Astrocyte (in vitro differentiated cells and primary cell): ENCODE results near the gene CCT8. TPM values are rescaled to one million over a fixed set of nuclear protein-coding genes. Genes with fewer than 3 reads are reported as not detected.

Source experiments
- DNase-seq: peaks from one replicate; pipeline ENCODE4 v3.0.0-alpha.2; 2010; ENCODE audit warnings: low read depth
- FAIRE-seq: peaks from 2 replicates; lab custom pipeline; 2011; peaks lifted over from hg19 to GRCh38; lab: Jason Lieb, UNC
- H2AFZ ChIP-seq: 2 replicates; pipeline ENCODE4 v1.6.0; 2012; ENCODE audit warnings: low read depth, low read length, inconsistent platforms
- H3K27ac ChIP-seq: 2 replicates; pipeline ENCODE4 v1.5.1; 2011; ENCODE audit warnings: low read depth, low read length, inconsistent platforms
- H3K27me3 ChIP-seq: 2 replicates; pipeline ENCODE4 v1.6.0; 2011; ENCODE audit warnings: low read length, inconsistent platforms; ENCODE audit not compliant: insufficient read depth
- H3K36me3 ChIP-seq: 2 replicates; pipeline ENCODE4 v1.5.1; 2011; ENCODE audit warnings: low read length, inconsistent platforms; ENCODE audit not compliant: insufficient read depth
- H3K4me1 ChIP-seq: 2 replicates; pipeline ENCODE4 v1.5.1; 2011; ENCODE audit warnings: low read length, inconsistent platforms; ENCODE audit not compliant: insufficient read depth
- H3K4me2 ChIP-seq: 2 replicates; pipeline ENCODE4 v1.6.0; 2012; ENCODE audit warnings: low read length, inconsistent platforms
- H3K4me3 ChIP-seq: 2 replicates; pipeline ENCODE4 v1.5.1; 2011; ENCODE audit warnings: low read depth, mild to moderate bottlenecking, low read length, inconsistent platforms; ENCODE audit not compliant: insufficient read depth
- H3K79me2 ChIP-seq: 2 replicates; pipeline ENCODE4 v1.6.0; 2012; ENCODE audit warnings: mild to moderate bottlenecking, low read length, inconsistent platforms; ENCODE audit not compliant: insufficient read depth
- H3K9ac ChIP-seq: 2 replicates; pipeline ENCODE4 v1.6.0; 2012; ENCODE audit warnings: mild to moderate bottlenecking, low read length, inconsistent platforms
- H3K9me3 ChIP-seq: 2 replicates; pipeline ENCODE4 v1.5.1; 2012; ENCODE audit warnings: low read depth, mild to moderate bottlenecking, low read length, inconsistent platforms; ENCODE audit not compliant: insufficient read depth
- H4K20me1 ChIP-seq: 2 replicates; pipeline ENCODE4 v1.6.0; 2012; ENCODE audit warnings: low read length, inconsistent platforms; ENCODE audit not compliant: insufficient read depth
- H3K27ac Mint-ChIP-seq: one replicate; pipeline ENCODE4 v1.8.0; 2021; ENCODE audit warnings: mild to moderate bottlenecking, mixed read lengths; ENCODE audit not compliant: unreplicated experiment
- H3K27me3 Mint-ChIP-seq: one replicate; pipeline ENCODE4 v1.8.0; 2021; ENCODE audit warnings: low read depth, mixed read lengths; ENCODE audit not compliant: unreplicated experiment
- H3K36me3 Mint-ChIP-seq: one replicate; pipeline ENCODE4 v1.8.0; 2021; ENCODE audit warnings: low read depth, mixed read lengths; ENCODE audit not compliant: unreplicated experiment
- H3K4me1 Mint-ChIP-seq: one replicate; pipeline ENCODE4 v1.8.0; 2021; ENCODE audit warnings: low read depth, mixed read lengths; ENCODE audit not compliant: unreplicated experiment
- H3K4me3 Mint-ChIP-seq: one replicate; pipeline ENCODE4 v1.8.0; 2021; ENCODE audit warnings: mild to moderate bottlenecking, moderate library complexity, mixed read lengths; ENCODE audit not compliant: unreplicated experiment
- H3K9me3 Mint-ChIP-seq: one replicate; pipeline ENCODE4 v1.8.0; 2021; ENCODE audit warnings: mild to moderate bottlenecking, mixed read lengths; ENCODE audit not compliant: unreplicated experiment
- EZH2 ChIP-seq: IDR thresholded peaks from 2 replicates; pipeline ENCODE4 v1.6.1; 2012; ENCODE audit warnings: mild to moderate bottlenecking, low read length, inconsistent platforms; ENCODE audit not compliant: insufficient read depth
- total RNA-seq: library from RNA; stranded (reverse); gene quantifications from 2 replicates; pipeline ENCODE4 v1.2.1, GENCODE V29; 2021
- TF ChIP-seq, protein P1 (sequence below): IDR thresholded peaks from 2 replicates; pipeline ENCODE4 v1.5.1; 2011; ENCODE audit warnings: low read depth, mild to moderate bottlenecking, inconsistent platforms, low read length, moderate library complexity; ENCODE audit not compliant: insufficient read depth

CCT8 gene
- total RNA-seq, 1 donor from 2014 or later = 198 TPM

DNA sequence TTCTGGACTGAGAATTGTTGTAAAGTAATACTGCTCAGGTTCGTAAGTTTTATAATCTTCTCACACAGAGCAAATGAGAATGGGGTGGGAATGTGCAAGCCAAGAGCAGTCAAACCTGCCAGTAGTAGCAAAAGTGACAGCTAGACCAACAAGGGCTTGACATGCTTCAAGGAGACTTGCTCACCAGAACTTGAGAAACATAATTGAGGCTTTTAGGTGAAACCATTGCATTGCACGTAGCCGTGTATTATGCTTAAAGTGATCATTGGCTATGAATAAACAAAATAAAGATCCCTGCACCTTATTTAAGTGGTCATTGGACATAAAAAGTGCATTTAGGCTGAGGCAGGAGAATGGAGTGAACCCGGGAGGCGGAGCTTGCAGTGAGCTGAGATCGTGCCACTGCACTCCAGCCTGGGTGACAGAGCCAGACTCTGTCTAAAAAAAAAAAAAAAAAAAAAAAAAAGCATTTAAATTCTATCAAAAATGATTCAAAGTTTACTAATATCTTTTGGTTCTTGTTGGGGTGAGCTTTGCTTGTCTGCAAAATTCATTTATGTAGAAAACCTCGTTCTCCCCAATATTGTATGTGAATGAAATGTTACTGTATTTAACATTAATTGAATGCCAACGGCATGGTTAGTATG lies 11.8 kb upstream of the CCT8 start:
- no peak overlapping the region for H2AFZ ChIP-seq
- H3K27me3 Mint-ChIP-seq = no peaks in the 10 kb centered on the region
- no peak overlapping the region for H3K4me3 ChIP-seq
- no peak overlapping the region for H3K27ac Mint-ChIP-seq
- no peak for TF ChIP-seq EZH2
- TF ChIP-seq, protein P1, sequence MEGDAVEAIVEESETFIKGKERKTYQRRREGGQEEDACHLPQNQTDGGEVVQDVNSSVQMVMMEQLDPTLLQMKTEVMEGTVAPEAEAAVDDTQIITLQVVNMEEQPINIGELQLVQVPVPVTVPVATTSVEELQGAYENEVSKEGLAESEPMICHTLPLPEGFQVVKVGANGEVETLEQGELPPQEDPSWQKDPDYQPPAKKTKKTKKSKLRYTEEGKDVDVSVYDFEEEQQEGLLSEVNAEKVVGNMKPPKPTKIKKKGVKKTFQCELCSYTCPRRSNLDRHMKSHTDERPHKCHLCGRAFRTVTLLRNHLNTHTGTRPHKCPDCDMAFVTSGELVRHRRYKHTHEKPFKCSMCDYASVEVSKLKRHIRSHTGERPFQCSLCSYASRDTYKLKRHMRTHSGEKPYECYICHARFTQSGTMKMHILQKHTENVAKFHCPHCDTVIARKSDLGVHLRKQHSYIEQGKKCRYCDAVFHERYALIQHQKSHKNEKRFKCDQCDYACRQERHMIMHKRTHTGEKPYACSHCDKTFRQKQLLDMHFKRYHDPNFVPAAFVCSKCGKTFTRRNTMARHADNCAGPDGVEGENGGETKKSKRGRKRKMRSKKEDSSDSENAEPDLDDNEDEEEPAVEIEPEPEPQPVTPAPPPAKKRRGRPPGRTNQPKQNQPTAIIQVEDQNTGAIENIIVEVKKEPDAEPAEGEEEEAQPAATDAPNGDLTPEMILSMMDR = no peak
- H3K4me1 Mint-ChIP-seq = peaks cover 3% of the 10 kb centered on the region
- H3K27me3 ChIP-seq = no peaks in the 10 kb centered on the region
- H3K4me2 ChIP-seq = no peak overlapping the region
- H3K9ac ChIP-seq = no peak overlapping the region
- H3K79me2 ChIP-seq = no peaks in the 10 kb centered on the region
- DNase-seq (no peak), FAIRE-seq (no peak)
- no peaks in the 10 kb centered on the region for H3K36me3 ChIP-seq
- no peak overlapping the region for H3K4me3 Mint-ChIP-seq
- H3K4me1 ChIP-seq = peaks cover 4% of the 10 kb centered on the region
- no peaks in the 10 kb centered on the region for H3K36me3 Mint-ChIP-seq
- no peaks in the 10 kb centered on the region for H3K9me3 ChIP-seq
- H4K20me1 ChIP-seq = no peaks in the 10 kb centered on the region
- no peaks in the 10 kb centered on the region for H3K9me3 Mint-ChIP-seq
- H3K27ac ChIP-seq = no peak overlapping the region

DNA sequence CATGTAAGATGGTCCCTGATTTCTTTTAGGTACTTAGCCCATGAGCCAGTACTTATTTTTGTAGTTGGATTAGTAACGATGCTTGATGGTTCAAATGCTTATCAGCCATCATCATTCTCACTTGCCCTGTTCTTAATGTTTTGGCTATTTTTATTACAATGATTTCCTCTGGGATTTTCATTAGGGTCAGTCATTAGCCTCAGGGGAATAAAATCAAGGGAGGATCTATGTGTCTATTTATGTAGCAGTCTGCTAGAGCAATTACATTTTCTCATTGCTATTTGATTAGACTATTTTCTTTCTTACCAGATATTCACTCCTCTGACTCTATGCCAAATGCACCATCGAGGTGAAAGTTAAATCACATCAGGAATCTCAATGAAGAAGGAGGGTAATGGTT lies 10.9 kb upstream of the CCT8 start:
- no peak for TF ChIP-seq EZH2
- TF ChIP-seq, protein P1 = no peak
- Histone ChIP-seq H3K27ac (no peak overlapping the region), H3K4me3 (no peak overlapping the region), H3K9ac (no peak overlapping the region), H3K27me3 (no peaks in the 10 kb centered on the region), H3K36me3 (no peaks in the 10 kb centered on the region), H3K79me2 (no peaks in the 10 kb centered on the region), H3K4me1 (peaks cover 9% of the 10 kb centered on the region), H3K4me2 (no peak overlapping the region), H4K20me1 (no peaks in the 10 kb centered on the region), H3K9me3 (no peaks in the 10 kb centered on the region), H2AFZ (no peak overlapping the region)
- DNase-seq (no peak), FAIRE-seq (no peak)
- Mint-ChIP-seq H3K4me3 (no peak overlapping the region), H3K36me3 (no peaks in the 10 kb centered on the region), H3K4me1 (peaks cover 6% of the 10 kb centered on the region), H3K27ac (no peak overlapping the region), H3K9me3 (no peaks in the 10 kb centered on the region), H3K27me3 (no peaks in the 10 kb centered on the region)

DNA sequence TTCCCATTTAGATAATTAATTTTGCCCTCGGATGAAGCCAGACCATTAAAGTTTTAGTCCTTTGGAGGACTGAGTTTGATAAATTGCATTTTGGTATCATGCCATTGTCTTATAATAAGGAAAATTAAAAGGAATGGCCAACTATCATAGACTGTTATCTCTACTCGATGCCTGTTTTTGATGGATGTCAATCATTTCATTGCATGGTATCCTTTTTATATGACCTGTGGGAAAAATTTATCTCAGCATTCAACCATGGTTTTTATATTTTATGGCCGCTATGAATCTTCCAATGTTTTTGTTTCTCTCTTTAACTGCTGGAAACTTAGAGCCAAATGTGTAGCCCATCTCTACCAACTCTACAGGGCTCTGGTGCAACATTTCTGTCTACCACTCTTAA lies 9.9 kb upstream of the CCT8 start:
- no peaks in the 10 kb centered on the region for H3K36me3 ChIP-seq
- H3K36me3 Mint-ChIP-seq = no peaks in the 10 kb centered on the region

More for the DNA sequence above, 9.9 kb upstream of the CCT8 start:
- H3K27me3 ChIP-seq = no peaks in the 10 kb centered on the region
- DNase-seq = no peak
- no peak overlapping the region for H3K27ac ChIP-seq
- no peak overlapping the region for H2AFZ ChIP-seq
- Mint-ChIP-seq H3K27ac (no peak overlapping the region), H3K4me3 (no peak overlapping the region), H3K9me3 (no peaks in the 10 kb centered on the region), H3K4me1 (peaks cover 7% of the 10 kb centered on the region), H3K27me3 (no peaks in the 10 kb centered on the region)
- H4K20me1 ChIP-seq = no peaks in the 10 kb centered on the region
- no peak overlapping the region for H3K4me3 ChIP-seq
- no peaks in the 10 kb centered on the region for H3K79me2 ChIP-seq
- TF ChIP-seq, protein P1 = no peak
- TF ChIP-seq EZH2 = no peak
- H3K9me3 ChIP-seq = no peaks in the 10 kb centered on the region
- H3K9ac ChIP-seq = no peak overlapping the region
- FAIRE-seq = no peak
- peaks cover 11% of the 10 kb centered on the region for H3K4me1 ChIP-seq
- no peak overlapping the region for H3K4me2 ChIP-seq
